NT2/D1 (cell line): ENCODE data around the gene C4B.
"Not testable (repeated sequence)": the region's sequence is repeated elsewhere in the genome, so short reads cannot be mapped to it uniquely, and the experiment has no call there.

Experiments used
- YY1 ChIP-seq: IDR thresholded peaks from 2 replicates; pipeline ENCODE4 v1.6.1; 2011; ENCODE audit not compliant: insufficient read length, insufficient read depth
- ZNF274 ChIP-seq: IDR thresholded peaks from 2 replicates; pipeline ENCODE4 v1.6.1; 2011; ENCODE audit warnings: mild to moderate bottlenecking, low read depth, low read length

DNA sequence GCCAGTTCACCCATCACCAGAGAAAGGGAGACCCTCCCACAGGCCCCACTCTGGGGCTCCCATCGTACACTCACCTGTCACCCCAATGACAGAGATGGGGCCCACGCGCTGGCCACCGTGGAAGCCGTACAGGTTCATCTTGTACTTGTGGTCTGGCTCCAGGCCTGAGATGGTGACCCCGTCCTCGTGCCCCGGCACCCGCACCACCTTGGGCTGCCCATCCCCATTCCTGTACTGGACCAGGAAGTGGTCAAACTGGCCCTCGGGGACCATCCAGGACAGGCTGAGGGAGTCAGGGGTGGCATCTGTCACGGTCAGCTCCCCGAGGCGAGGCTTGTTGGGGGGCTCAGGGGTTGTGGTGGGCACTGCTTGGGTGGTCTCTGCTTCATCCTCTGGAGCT is 38.7 kb downstream of the C4B start:
- not testable (repeated sequence) for TF ChIP-seq ZNF274, YY1
